Caco-2 (cell line): ENCODE measurements around the gene SHKBP1. TPM values are rescaled to one million over a fixed set of nuclear protein-coding genes. Genes with fewer than 3 reads are reported as not detected.
A peak's percentile ranks its signal among the peaks of the same experiment; 100 is the strongest.

ENCODE experiments used
- BruUV-seq: library from RNA; stranded (reverse); fragments of 400-500 nt; replicated peaks from 2 replicates; lab custom pipeline; 2021; lab: Mats Ljungman, UMichigan
- CTCF ChIA-PET: fragments of 300-600 bp; sonication (Branson Sonifier 250); formaldehyde crosslinking; loops from one replicate; lab custom pipeline; 2022; ENCODE audit warnings: antibody characterized with exemption; lab: Charles Lee
- POLR2A ChIA-PET: fragments of 300-600 bp; sonication (Branson Sonifier 250); formaldehyde crosslinking; loops from one replicate; lab custom pipeline; 2022; ENCODE audit warnings: antibody characterized with exemption; lab: Charles Lee
- DNase-seq, 2 experiments: peaks; one replicate each; pipeline versions ENCODE4 v3.0.0 to v3.0.0-alpha.2; 2020 to 2022
- H3K27me3 ChIP-seq: replicated peaks from 2 replicates; pipeline ENCODE4 v1.6.0; 2011; ENCODE audit warnings: low read length; ENCODE audit not compliant: control insufficient read depth, insufficient read depth
- H3K36me3 ChIP-seq: 2 replicates; pipeline ENCODE4 v1.5.1; 2011; ENCODE audit warnings: low read length; ENCODE audit not compliant: control insufficient read depth, insufficient read depth
- H3K4me1 ChIP-seq: fragments of 250-450 bp; sonication (Bioruptor Pico); 2 replicates; pipeline ENCODE4 v1.5.1; 2020; ENCODE audit warnings: mild to moderate bottlenecking
- H3K4me3 ChIP-seq: 2 replicates; pipeline ENCODE4 v1.5.1; 2011; ENCODE audit warnings: low read depth, mild to moderate bottlenecking, control low read depth, low read length
- H3K9me3 ChIP-seq: fragments of 250-450 bp; sonication (Bioruptor Pico); 2 replicates; pipeline ENCODE4 v1.5.1; 2020; ENCODE audit warnings: mild to moderate bottlenecking, moderate library complexity
- H3K27ac Mint-ChIP-seq: one replicate; pipeline ENCODE4 v1.8.0; 2022; ENCODE audit warnings: mixed read lengths; ENCODE audit not compliant: unreplicated experiment
- H3K27me3 Mint-ChIP-seq: one replicate; pipeline ENCODE4 v1.8.0; 2022; ENCODE audit warnings: mixed read lengths; ENCODE audit not compliant: insufficient read depth, unreplicated experiment
- H3K36me3 Mint-ChIP-seq: one replicate; pipeline ENCODE4 v1.8.0; 2022; ENCODE audit warnings: mild to moderate bottlenecking, mixed read lengths; ENCODE audit not compliant: insufficient read depth, unreplicated experiment
- H3K4me1 Mint-ChIP-seq: one replicate; pipeline ENCODE4 v1.8.0; 2022; ENCODE audit warnings: low read depth, mixed read lengths; ENCODE audit not compliant: unreplicated experiment
- H3K4me3 Mint-ChIP-seq: one replicate; pipeline ENCODE4 v1.8.0; 2022; ENCODE audit warnings: mild to moderate bottlenecking, moderate library complexity, mixed read lengths; ENCODE audit not compliant: unreplicated experiment
- H3K9me3 Mint-ChIP-seq: one replicate; pipeline ENCODE4 v1.8.0; 2022; ENCODE audit warnings: mixed read lengths; ENCODE audit not compliant: unreplicated experiment
- intact Hi-C: fragments of 100-400 bp; cut with micrococcal nuclease; formaldehyde crosslinking; loops from one replicate; pipeline ENCODE4 v1.10.0; 2022; ENCODE audit not compliant: unreplicated experiment
- total RNA-seq: library from RNA; stranded (reverse); gene quantifications from 2 replicates; pipeline ENCODE4 v1.2.3, GENCODE V29; 2022
- TF ChIP-seq, protein P1 (sequence below), 2 experiments: fragments of 200-600 bp in 1 of 2; IDR thresholded peaks; 1 replicate in 1 of 2; 2 replicates in 1 of 2; pipeline versions ENCODE4 v1.5.1 to v1.8.0; 2011 to 2022; ENCODE audit warnings: antibody characterized with exemption in 1 of 2, control low read depth in 1 of 2, inconsistent platforms in 1 of 2, low read depth in 1 of 2, low read length in 1 of 2, mild to moderate bottlenecking in 1 of 2, moderate library complexity in 1 of 2; ENCODE audit not compliant: insufficient read depth in 1 of 2, severe bottlenecking in 1 of 2, unreplicated experiment in 1 of 2

SHKBP1 gene
- total RNA-seq, 1 experiment from 2014 or later: 82.6 TPM

DNA sequence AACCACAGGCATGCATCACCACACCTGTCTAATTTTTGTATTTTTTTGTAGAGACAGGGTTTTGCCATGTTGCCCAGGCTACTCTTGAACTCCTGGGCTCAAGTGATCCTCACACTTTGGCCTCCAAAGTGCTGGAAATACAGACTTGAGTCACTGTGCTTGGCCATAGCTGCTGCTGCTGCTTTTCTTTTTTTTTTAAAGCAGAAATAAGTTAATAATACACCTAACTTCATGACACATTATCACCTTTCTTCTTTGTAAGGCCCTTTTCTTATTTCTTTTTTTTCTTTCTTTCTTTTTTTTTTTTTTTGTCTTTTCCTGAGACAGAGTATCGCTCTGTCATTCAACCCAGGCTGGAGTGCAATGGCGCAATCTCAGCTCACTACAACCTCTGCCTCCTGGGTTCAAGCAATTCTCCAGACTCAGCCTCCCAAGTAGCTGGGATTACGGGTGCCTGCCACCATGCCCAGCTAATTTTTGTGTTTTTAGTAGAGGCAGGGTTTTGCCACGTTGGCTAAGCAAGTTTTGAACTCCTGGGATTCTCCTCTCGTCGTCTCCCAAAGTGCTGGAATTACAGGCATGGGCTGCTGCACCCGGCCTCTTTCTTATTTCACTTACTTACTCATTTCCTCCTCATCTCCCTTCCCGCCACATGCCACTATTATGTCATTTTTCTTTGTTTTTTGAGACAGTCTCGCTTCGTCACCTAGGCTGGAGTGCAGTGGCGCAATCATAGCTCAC lies 8.7 kb downstream of the SHKBP1 start:
- ChIA-PET CTCF (interaction anchor here (0.7 to 0.8 kb wide), 2 partner anchors 15 to 1488 kb away, joined by 3 read pairs; no protein-coding TSS in a partner anchor), POLR2A (no interaction called here)
- Histone ChIP-seq H3K4me1 (no peaks in the 10 kb centered on the region), H3K4me3 (no peak overlapping the region), H3K9me3 (no peaks in the 10 kb centered on the region), H3K27me3 (no peaks in the 10 kb centered on the region), H3K36me3 (no peaks in the 10 kb centered on the region)
- intact Hi-C loops: no loop called here
- TF ChIP-seq, protein P1, sequence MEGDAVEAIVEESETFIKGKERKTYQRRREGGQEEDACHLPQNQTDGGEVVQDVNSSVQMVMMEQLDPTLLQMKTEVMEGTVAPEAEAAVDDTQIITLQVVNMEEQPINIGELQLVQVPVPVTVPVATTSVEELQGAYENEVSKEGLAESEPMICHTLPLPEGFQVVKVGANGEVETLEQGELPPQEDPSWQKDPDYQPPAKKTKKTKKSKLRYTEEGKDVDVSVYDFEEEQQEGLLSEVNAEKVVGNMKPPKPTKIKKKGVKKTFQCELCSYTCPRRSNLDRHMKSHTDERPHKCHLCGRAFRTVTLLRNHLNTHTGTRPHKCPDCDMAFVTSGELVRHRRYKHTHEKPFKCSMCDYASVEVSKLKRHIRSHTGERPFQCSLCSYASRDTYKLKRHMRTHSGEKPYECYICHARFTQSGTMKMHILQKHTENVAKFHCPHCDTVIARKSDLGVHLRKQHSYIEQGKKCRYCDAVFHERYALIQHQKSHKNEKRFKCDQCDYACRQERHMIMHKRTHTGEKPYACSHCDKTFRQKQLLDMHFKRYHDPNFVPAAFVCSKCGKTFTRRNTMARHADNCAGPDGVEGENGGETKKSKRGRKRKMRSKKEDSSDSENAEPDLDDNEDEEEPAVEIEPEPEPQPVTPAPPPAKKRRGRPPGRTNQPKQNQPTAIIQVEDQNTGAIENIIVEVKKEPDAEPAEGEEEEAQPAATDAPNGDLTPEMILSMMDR (IDR thresholded peaks at IDR 0.05; ENCODE audit: insufficient read depth in 1 of 2, low read depth in 1 of 2, low read length in 1 of 2, severe bottlenecking in 1 of 2, unreplicated experiment in 1 of 2): no peak
- BruUV-seq: no TSS peak
- H3K27me3 Mint-ChIP-seq: no peaks in the 10 kb centered on the region
- peaks cover 7% of the 10 kb centered on the region for H3K4me1 Mint-ChIP-seq
- H3K36me3 Mint-ChIP-seq: peaks cover 10% of the 10 kb centered on the region
- H3K9me3 Mint-ChIP-seq: no peaks in the 10 kb centered on the region
- H3K27ac Mint-ChIP-seq: no peak overlapping the region
- DNase-seq: no peak
- H3K4me3 Mint-ChIP-seq: no peak overlapping the region

DNA sequence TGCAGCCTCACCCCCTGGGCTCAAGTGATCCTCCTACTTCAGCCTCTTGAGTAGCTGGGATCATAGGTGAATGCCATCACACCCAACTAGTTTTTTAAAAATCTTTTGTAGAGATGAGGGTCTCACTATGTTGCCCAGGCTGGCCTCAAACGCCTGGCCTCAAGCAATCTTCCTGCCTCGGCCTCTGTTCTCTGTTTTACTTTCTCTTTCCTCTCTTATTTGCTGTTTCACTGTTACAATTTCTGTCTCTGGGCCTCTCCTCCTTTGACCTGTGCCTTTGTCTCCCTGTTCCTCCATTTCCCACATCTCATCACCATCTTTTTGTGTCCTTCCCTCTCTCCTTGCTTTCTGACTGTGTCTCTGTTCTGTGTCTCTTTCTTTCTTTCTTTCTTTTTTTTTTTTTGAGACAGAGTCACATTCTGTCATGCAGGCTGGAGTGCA lies 9.3 kb downstream of the SHKBP1 start:
- intact Hi-C loops: no loop called here
- no peaks in the 10 kb centered on the region for H3K9me3 ChIP-seq
- Mint-ChIP-seq H3K27ac (no peak overlapping the region), H3K27me3 (no peaks in the 10 kb centered on the region), H3K9me3 (no peaks in the 10 kb centered on the region), H3K36me3 (peaks cover 10% of the 10 kb centered on the region), H3K4me3 (no peak overlapping the region), H3K4me1 (peaks cover 7% of the 10 kb centered on the region)
- no peaks in the 10 kb centered on the region for H3K4me1 ChIP-seq
- no TSS peak for BruUV-seq
- no peak overlapping the region for H3K4me3 ChIP-seq
- no peaks in the 10 kb centered on the region for H3K27me3 ChIP-seq
- CTCF ChIA-PET: interaction anchor here (0.7 to 0.8 kb wide), 2 partner anchors 15 to 1487 kb away, joined by 3 read pairs; no protein-coding TSS in a partner anchor
- no peaks in the 10 kb centered on the region for H3K36me3 ChIP-seq
- no peak for DNase-seq
- POLR2A ChIA-PET: no interaction called here
- TF ChIP-seq, protein P1 (IDR thresholded peaks at IDR 0.05; ENCODE audit: insufficient read depth in 1 of 2, low read depth in 1 of 2, low read length in 1 of 2, severe bottlenecking in 1 of 2, unreplicated experiment in 1 of 2): no peak

DNA sequence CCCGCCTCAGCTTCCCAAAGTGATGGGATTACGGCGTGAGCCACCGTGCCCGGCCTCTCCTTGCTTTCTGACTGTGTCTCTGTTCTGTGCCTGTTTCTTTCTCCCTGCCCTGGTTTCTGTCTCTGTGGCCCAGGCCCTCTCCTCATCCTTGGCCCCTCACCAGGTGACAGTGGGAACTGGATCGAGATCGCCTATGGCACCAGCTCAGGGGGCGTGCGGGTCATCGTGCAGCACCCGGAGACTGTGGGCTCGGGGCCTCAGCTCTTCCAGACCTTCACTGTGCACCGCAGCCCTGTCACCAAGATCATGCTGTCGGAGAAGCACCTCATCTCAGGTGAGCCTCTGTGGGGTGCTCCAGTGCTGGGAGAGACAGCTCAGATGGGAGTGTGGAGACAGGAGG lies 9.9 kb downstream of the SHKBP1 start:
- Histone ChIP-seq H3K36me3 (no peaks in the 10 kb centered on the region), H3K4me1 (no peaks in the 10 kb centered on the region), H3K9me3 (no peaks in the 10 kb centered on the region), H3K4me3 (no peak overlapping the region), H3K27me3 (no peaks in the 10 kb centered on the region)
- Mint-ChIP-seq H3K4me3 (no peak overlapping the region), H3K9me3 (no peaks in the 10 kb centered on the region), H3K36me3 (peaks cover 10% of the 10 kb centered on the region), H3K4me1 (peaks cover 7% of the 10 kb centered on the region), H3K27ac (peak overlapping the region; percentile 68), H3K27me3 (no peaks in the 10 kb centered on the region)
- ChIA-PET CTCF (no interaction called here), POLR2A (no interaction called here)
- no TSS peak for BruUV-seq
- TF ChIP-seq, protein P1 (IDR thresholded peaks at IDR 0.05; ENCODE audit: insufficient read depth in 1 of 2, low read depth in 1 of 2, low read length in 1 of 2, severe bottlenecking in 1 of 2, unreplicated experiment in 1 of 2): no peak
- intact Hi-C loops: no loop called here
- no peak for DNase-seq
